ENCODE measurements around the gene ADCY4.

The ADCY4 gene

DNA sequence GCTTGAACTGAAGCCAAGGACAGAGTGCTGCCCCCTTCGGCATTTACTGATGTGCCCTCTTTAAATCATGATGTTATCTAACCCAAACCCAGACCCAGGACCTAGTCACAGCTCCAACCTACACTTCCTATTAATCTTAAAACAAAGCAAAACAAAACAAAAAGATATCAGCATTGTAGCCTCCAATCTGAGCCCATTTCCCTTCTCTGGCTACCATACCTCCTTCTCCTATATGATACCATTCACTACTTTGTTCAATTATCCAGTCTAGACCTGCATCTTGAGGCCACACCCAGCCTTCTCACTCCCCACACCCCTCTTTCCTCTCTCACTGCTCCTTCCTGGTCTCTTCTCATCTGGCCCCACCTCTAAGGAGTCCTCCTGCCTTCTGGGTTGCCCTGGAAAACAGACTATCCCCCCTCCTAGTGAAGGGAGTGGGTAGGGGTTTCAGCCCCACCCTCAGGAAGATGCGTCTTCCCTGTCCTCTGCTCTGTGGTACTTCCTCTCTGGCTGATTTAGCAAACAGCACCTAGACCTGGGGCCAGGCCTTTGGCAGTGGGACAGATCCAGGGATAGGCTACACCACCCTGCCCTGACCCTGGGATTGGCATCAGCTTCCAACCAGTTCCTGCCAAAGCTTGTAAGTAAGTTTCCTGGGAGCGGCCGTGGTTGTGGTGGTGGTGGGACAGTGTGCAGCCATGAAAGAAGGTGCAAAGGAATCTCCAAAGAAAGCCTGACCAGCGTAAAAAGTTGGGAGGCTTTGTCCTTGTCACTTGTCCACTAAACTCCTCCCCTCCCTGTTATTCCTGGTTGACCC lies 20.3 kb downstream of the ADCY4 start:
- FAIRE-seq, result no peak

DNA sequence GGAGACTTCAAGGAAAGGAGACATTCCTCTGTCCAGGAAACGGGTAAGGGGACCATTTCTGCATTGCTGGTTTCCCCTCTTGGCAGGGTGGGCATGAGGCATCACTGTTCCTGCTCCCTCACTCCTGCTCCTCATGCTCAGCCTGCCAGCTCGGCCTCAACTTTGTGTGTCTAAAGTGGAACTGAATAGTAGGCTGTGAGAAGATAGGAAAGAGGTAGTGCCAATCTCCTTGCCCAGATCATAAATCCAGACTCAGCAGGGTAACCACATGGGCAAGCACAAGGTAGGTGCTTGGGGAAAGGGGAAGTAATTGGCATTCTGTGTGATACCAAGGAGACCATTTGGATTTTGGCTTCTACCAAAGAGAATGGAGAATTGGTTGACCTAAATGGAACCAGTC lies 21.0 kb downstream of the ADCY4 start:
- FAIRE-seq, result no peak

DNA sequence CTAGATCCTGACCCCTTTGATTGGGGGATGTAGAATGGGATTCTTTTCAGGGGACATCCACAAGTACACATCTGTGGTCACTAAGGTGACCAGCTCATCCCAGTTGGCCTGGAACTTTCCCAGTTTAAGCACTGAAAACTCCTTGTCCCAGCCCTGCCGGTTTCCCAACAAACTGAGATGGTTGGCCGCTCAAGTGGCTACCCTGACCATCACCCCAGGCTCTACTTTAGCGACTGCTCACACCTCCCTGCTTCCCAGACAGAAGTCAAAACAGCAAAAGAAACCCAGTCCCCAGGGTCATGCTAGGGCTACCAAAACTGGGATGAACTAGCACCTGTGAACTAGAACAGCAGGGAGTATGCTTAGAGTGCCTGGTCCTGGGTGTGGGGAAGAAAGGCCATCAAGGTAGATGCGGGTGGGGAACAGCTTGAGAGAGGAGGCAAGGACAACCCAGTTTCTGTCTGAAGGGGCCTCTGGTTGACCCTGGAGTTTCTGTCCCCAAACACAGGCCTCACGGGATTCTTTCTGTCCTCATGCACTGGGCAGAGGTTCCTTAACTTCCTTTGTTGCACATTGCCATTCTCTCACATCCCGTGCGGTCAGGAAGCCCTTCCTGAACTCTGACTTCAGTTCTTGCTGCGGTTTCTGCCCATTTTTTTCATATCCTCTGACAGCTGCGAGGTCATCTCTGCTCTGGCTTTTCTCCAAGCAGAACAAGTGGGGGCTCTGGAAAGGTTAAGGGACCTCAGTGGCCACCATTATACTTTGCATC lies 21.9 kb downstream of the ADCY4 start:
- FAIRE-seq, result no peak

GRCh38 chr14:24311837-24312615 lies 22.8 kb downstream of the ADCY4 start:
- FAIRE-seq, result no peak

DNA sequence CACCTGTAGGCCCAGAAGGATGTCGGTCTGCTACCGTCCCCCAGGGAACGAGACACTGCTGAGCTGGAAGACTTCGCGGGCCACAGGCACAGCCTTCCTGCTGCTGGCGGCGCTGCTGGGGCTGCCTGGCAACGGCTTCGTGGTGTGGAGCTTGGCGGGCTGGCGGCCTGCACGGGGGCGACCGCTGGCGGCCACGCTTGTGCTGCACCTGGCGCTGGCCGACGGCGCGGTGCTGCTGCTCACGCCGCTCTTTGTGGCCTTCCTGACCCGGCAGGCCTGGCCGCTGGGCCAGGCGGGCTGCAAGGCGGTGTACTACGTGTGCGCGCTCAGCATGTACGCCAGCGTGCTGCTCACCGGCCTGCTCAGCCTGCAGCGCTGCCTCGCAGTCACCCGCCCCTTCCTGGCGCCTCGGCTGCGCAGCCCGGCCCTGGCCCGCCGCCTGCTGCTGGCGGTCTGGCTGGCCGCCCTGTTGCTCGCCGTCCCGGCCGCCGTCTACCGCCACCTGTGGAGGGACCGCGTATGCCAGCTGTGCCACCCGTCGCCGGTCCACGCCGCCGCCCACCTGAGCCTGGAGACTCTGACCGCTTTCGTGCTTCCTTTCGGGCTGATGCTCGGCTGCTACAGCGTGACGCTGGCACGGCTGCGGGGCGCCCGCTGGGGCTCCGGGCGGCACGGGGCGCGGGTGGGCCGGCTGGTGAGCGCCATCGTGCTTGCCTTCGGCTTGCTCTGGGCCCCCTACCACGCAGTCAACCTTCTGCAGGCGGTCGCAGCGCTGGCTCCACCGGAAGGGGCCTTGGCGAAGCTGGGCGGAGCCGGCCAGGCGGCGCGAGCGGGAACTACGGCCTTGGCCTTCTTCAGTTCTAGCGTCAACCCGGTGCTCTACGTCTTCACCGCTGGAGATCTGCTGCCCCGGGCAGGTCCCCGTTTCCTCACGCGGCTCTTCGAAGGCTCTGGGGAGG lies 23.9 kb downstream of the ADCY4 start, which contains the start of gene LTB4R:
Gene LTB4R (plus strand): TSS at position 857 of the 959 bp plus-strand sequence. CDS start 4,150 bp downstream, outside the sequence.
- FAIRE-seq, result no peak

- FAIRE-seq, result no peak
Measured at GRCh38 chr14:24310265-24310645, 24.6 kb downstream of the ADCY4 start.

GRCh38 chr14:24309538-24310264 lies 25.2 kb downstream of the ADCY4 start, which contains the start of gene LTB4R2:
Gene LTB4R2 (plus strand): TSS chr14:24310140. CDS start chr14:24310665, 525 bp downstream.
- FAIRE-seq, result no peak

DNA sequence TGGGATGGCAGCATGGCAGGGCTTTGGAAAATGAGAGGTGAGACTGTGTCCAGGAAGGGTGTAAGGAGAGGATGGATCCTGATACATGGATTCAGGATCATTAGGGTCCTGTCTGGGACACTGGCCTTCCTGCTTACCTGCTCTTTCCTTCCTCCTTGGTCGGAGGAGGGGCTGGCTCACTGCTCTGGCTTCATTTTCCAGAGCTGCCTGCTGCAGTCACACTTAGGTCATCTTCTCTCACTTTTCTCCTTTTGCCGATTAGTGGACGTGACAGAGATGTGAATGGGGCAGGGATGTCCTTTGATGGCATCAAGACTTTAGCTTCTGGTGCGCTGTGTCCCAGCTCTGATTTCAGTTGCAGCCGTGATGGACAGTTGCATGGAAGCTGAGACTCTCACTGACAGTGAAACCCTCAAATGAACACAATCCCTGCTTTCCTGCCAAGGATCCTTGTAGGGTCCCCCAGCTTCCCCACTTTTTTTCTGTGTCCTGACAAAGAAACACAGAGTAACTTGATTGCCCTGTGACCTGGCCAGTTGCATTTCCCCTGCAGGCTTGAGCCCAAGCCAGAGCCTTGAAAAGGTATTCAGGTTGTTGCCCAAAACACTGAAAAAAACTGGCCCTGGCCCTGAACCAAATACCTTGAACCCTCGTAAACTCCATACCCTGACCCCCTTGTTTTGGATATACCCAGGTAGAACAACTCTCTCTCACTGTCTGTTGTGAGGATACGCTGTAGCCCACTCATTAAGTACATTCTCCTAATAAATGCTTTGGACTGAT lies 26.3 kb downstream of the ADCY4 start:
- no peak for FAIRE-seq

- FAIRE-seq, result peak; percentile 19
Measured at GRCh38 chr14:24307575-24308341, 27.1 kb downstream of the ADCY4 start, which contains the start of gene CIDEB. Gene CIDEB (minus strand): TSS chr14:24307977. CDS start chr14:24307858, 119 bp downstream.

- no peak for FAIRE-seq
Measured at GRCh38 chr14:24307156-24307574, 27.7 kb downstream of the ADCY4 start.

GRCh38 chr14:24304019-24304387 lies 30.9 kb downstream of the ADCY4 start:
- FAIRE-seq, result no peak

GRCh38 chr14:24300326-24300980 lies 34.4 kb downstream of the ADCY4 start:
- no peak for FAIRE-seq

DNA sequence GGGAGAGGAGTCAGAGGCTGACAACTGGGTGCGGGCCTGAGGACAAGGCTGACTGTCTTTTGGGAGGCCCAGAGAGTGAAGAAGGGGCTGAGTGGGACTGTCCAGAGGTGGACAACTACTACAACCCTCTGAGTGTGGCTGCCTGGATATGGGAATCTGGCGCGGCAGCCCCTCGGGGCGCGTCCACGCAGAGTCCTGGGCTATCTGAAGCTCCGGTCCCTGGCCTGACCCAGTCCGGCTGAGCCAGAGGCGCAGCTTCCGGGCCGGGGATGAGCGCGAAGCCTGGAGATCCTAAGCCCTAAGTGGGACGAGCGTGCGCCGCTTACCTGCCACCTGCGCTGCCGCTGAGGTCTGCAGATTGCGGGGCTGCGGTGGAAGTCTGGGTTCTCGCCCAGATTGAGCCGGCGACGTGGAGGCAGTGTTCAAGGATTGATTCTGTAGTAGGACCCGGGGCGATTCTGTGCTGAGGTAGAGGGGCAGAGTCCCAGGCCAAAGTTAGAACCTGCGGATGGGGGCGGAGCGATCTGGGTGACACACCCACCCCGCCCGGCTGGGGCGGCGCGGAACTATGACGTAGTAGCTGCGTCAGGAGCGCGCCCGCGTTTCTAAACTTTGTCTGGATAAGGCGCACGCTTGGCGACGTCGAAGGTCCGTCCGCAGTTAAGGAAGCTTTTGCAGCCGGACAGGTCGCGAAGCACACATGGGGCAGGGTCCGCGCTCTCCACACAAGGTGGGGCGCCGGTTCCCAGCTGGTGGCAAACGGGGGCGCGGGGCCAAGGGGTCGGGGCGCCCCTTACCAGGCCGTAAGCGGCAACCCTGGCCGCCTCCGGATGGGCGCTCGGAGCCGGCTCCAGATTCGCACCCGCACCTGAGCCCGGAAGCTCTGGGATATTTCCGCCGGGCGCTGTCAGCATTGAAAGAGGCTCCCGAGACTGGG lies 35.3 kb downstream of the ADCY4 start, which contains the start of the genes DHRS1 and NOP9:
Gene DHRS1 (minus strand): TSS at position 526 of the 937 bp plus-strand sequence. CDS start 674 bp downstream, outside the sequence.
Gene NOP9 (plus strand): TSS at position 596 of the 937 bp plus-strand sequence. CDS start 105 bp downstream, at position 701.
- no peak for FAIRE-seq

DNA sequence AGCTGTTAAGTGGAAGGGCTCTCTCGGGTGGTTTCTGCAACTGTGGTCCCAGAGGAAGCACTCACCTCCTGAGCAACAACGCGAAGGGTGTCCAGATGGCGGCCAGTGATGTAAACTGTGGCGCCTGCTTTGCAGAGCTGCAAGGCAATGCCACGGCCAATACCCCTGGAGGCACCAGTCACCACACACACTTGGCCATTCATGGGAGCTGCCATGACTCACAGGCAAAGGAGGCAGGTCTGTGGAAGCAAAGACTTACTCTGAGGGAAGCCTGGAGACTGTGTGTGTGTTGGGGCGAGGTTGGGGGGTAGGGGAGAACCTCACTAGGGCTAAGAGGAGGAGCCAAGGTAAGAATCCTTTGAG lies 36.0 kb downstream of the ADCY4 start:
- FAIRE-seq, result no peak

DNA sequence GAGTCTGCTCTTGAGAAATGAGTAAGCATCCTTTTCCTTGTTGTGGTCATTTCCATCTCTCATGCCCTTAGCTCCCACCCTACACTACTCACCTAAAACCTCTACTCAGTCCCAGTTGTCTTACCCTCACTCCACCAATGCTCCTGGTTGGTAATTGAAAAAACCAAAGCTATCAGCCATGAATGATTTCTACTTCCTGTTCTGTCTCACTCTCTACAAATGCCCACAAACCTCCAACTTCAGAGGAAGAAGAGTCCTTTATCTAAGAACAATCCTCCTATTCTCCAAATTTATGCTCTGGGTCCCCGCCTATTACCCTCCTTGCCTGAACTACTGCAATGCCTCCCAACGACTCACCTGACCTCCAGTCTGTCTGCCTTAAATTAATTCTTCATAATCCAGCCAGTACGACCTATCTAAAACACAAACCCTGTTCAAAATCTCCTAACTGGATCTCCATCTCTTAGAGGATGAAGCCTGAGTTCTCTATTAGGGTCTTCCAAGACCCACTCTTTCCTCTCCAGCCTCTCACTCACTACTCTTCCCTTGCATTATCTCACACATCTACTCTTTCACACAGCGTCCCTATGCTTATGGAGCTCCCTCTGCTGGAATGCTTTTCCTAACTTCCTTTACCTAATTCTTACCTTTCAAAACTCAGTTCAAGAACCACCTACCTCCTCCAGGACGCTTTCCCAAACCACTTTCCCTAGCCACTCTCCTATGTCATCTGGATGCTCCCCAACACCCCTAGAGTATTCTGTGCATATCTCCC lies 37.5 kb downstream of the ADCY4 start:
- no peak for FAIRE-seq

GRCh38 chr14:24296341-24297157 lies 38.3 kb downstream of the ADCY4 start:
- no peak for FAIRE-seq

Data from A204.1 (cell line).